Activated naive CD4-positive, alpha-beta T cell (primary cell): ENCODE data around the gene PPA2.

Experiments used
- DNase-seq, 4 experiments: peaks; one replicate each; lab custom pipeline; 2025; lab: John Stamatoyannopoulos, UW

PPA2 gene

GRCh38 chr4:105389167-105389566 lies 84.7 kb downstream of the PPA2 start:
- DNase-seq: no peak

GRCh38 chr4:105387466-105387865 lies 86.4 kb downstream of the PPA2 start:
- DNase-seq: no peak

DNA sequence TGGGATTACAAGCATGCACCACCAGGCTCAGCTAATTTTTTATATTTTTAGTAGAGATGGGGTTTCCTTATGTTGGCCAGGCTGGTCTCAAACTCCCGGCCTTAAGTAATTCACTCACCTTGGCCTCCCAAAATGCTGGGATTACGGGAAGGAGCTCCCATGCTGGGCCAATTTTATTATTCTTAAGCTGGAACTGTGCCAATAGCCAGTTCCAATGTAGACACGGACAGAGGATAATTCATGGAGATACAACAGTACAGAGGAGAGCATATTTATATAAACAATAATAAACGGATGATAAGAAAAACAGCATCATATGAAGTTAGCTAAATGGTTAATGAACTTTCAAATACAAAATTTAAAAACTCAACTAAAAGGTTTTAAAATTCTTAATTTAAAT lies 87.8 kb downstream of the PPA2 start:
- no peak for DNase-seq

DNA sequence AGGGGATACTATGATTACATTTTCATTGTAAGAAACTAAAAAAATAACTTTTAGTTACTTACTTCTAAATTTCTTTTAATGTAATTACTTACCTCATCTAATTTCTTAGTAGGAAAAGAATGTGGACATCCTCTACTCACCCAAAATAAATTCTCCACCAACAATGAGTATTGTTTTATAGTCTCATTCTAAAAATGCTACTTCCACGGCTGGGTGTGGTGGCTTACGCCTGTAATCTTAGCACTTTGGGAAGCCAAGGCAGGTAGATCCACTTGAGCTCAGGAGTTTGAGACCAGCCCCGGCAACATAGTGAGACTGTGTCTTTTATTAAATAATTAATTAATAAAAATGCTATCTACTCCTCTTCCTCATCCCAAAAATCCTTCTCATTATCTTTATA lies 99.8 kb downstream of the PPA2 start:
- DNase-seq: no peak

DNA sequence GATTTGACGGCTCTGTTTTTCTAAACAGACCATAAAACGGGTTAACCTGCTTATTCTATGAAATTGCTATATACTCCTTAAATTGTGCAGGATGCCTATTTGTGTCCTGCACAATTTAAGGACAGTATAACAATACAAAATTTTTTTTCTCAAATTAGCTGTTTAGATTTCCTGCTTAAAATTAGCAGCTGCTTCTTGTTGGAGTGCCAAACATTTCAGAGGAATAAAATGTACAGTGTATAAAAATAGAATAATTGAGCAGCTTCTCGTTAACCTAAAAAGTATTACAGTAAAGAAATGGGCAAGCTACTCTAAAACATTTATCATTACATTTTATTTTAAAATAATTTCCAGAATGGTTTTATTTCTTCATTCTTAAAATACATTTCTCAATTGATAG lies 100.5 kb downstream of the PPA2 start:
- no peak for DNase-seq

GRCh38 chr4:105369988-105370387 lies 103.9 kb downstream of the PPA2 start:
- DNase-seq: no peak

DNA sequence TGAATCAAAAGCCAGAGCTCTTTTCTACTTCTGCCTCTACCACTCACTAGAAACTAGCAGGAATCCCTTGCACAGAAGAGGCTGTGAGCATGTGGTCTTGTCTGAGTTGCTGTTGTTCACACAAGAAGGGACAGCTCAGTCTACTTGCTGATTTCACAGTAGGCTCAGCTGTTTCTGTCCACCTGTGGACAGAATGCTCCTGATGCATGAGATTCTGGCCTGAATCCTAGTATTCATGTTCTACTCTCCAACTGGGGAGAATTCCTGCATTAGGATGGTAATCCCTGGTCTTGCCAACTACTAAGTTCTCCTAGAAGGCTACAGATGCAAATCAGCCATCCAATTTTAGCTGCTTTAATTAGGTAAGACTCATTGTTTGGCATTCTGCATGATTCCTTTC lies 112.8 kb downstream of the PPA2 start:
- DNase-seq: no peak

DNA sequence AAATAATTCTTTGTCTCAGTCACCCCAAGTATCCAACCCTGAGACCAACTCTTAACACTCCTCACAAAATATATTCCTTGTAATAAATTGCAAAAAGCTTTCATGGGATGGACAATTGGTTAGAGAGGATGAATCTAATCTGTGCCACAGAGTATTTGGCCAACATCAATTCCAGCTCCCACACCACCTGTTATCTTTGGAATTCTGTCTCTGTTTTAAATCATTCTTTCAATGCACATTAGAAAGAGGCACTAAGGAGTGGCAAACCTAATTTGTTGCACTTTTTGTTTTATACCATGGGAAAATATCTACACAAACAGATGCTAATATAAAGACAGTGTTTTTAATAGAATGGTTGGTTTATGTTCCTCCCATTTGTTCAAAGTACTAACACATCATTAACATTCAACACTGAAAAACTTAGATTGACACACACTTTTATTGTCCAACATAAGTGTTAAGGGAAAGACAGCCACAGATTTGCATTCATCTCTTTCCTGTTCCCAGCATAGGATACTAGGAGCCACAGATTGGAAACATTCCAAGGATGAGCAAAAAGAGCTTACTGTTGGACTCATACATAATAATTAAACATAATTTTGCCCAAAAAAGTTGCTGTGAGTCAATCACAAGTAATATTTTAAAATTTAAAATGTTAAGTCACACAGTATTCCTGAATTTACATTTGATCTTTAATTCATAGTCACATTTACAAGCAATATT lies 116.4 kb downstream of the PPA2 start:
- DNase-seq: no peak

- DNase-seq: no peak
Observed at GRCh38 chr4:105356194-105356593, 117.7 kb downstream of the PPA2 start.

GRCh38 chr4:105352826-105353225 lies 121.0 kb downstream of the PPA2 start:
- DNase-seq: no peak

GRCh38 chr4:105351861-105352260 lies 122.0 kb downstream of the PPA2 start:
- DNase-seq: no peak

DNA sequence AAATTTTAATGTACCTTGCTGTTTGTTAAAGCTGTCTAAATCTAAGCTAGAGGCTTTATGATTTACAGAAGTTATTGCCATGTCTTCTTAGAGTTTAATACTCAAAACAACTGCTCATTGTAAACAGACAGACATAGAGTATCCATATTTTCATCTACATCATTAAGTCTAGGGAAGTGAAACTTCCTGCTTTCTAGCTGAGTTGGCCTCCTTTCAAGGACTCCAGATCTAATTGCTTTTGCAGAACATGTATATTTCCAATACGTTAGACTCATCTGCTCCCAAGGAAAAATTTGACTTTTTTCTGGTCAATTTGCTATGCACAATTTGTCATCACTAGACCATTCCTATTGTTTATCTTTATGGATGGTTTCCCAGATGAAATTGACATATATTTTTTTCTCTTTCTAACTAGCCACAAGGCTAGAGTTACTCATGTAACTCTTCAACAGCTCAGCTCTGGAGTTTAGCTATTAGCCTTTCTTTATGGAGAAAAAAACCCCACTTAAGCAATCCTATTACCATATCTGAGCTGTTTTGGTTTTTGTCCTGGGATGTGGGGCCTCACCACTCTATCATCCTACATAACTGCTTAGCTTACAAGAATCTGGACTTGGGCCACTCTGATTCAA lies 122.9 kb downstream of the PPA2 start:
- DNase-seq: no peak

GRCh38 chr4:105348719-105349118 lies 125.1 kb downstream of the PPA2 start:
- DNase-seq: no peak

- no peak for DNase-seq
Observed at GRCh38 chr4:105346869-105347268, 127.0 kb downstream of the PPA2 start.

DNA sequence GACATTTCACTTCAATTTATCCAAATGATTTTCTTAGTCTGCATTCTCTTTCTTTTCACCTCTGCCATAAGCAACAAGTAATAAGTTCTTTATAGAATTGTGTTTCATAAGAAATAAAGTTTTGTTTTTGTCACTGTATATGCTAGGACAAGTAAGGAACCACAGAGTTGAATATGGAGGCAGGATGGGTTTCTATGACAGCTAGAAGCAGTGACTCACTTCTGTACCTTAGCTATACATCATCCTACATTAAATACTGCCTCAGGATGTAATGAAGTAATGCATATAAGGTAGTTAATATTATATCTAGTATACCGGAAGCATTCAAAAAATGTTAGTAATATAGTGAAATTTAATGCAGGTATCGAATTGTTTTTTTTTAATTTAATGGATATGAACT lies 128.0 kb downstream of the PPA2 start:
- DNase-seq: no peak

- no peak for DNase-seq
Observed at GRCh38 chr4:105345358-105345757, 128.5 kb downstream of the PPA2 start.

GRCh38 chr4:105344141-105344540 lies 129.7 kb downstream of the PPA2 start:
- DNase-seq: no peak

DNA sequence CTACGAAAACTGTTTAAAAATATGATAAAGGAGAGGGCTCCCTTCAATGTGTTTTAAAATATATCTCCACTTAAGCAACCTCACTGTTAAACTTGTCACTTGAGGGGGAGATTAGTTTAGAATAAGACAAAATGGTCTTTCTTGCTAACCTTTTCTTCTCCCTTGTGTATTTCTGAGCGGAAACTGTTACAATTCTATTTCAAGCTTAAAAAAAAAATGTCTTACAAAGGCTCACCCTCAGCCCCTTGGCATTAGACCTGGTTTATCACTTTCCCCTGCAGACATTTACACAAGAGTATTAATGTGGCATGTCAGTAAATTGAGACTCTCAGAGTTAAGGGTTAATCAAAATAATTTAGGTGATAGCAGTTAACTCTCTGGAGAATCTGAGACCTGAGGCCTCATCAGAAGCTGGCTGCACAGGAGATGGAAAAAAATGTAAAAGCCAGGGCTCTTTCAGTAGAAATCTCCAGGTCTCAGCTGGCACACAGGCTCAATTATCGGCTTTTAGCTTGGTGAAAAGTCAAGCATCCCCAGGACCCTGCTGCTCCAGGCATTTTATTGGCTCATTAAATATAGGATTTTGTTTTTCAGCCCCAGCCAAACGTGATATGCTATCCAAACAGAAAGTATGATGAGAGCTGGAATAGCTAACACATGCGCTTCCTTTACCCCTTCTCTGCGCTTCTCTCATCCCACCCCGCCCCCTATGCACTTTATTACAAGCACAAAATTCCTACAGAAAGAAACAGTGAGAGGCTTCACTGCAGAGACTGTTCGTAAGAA lies 130.5 kb downstream of the PPA2 start:
- DNase-seq: no peak

DNA sequence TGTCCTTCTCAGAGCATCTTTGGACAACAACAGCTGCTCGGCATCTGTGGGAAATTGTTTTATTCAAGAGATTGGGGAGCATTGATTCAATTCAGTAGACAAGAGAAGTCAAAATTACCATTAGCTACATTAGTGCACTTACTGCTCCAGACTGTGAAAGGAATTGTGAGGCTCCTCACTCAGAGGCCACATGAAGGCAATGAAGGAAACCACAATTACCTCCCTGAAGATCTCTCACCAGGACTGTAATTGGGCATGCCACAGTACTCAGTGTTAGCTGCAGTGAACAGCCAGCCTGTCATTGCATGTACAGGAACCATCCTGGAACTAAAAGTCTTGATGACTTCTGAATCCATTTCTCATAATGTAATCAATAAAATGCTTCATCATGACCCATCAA lies 144.8 kb downstream of the PPA2 start:
- DNase-seq: no peak

DNA sequence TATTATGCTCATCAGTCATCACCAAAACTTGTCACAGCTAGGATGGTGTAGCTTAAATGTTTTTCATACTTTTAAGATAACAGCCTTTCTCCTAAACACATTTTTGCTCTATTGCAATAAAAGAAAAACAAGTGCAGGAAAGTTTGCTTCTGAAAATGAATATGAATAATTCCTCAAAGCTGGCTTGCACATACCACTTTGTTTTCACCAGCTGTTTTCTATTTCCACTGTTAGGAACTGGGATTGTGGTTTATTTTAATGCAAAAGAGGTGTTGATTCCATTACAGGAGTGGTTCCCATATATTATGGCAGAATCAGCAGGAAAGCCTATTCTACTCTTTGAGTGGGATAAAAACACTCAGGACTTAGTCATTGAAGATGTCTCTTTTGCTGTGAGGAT lies 145.9 kb downstream of the PPA2 start:
- DNase-seq: no peak

- no peak for DNase-seq
Observed at GRCh38 chr4:105327222-105327621, 146.6 kb downstream of the PPA2 start.
